ENCODE measurements around the gene MPHOSPH10. TPM values are rescaled to one million over a fixed set of nuclear protein-coding genes. Genes with fewer than 3 reads are reported as not detected.
"Not testable (repeated sequence)": the region's sequence is repeated elsewhere in the genome, so short reads cannot be mapped to it uniquely, and the experiment has no call there.

MPHOSPH10 gene
- polyA plus RNA-seq, 1 donor from 2014 or later: 39.0 TPM

- TF ChIP-seq, protein P1, sequence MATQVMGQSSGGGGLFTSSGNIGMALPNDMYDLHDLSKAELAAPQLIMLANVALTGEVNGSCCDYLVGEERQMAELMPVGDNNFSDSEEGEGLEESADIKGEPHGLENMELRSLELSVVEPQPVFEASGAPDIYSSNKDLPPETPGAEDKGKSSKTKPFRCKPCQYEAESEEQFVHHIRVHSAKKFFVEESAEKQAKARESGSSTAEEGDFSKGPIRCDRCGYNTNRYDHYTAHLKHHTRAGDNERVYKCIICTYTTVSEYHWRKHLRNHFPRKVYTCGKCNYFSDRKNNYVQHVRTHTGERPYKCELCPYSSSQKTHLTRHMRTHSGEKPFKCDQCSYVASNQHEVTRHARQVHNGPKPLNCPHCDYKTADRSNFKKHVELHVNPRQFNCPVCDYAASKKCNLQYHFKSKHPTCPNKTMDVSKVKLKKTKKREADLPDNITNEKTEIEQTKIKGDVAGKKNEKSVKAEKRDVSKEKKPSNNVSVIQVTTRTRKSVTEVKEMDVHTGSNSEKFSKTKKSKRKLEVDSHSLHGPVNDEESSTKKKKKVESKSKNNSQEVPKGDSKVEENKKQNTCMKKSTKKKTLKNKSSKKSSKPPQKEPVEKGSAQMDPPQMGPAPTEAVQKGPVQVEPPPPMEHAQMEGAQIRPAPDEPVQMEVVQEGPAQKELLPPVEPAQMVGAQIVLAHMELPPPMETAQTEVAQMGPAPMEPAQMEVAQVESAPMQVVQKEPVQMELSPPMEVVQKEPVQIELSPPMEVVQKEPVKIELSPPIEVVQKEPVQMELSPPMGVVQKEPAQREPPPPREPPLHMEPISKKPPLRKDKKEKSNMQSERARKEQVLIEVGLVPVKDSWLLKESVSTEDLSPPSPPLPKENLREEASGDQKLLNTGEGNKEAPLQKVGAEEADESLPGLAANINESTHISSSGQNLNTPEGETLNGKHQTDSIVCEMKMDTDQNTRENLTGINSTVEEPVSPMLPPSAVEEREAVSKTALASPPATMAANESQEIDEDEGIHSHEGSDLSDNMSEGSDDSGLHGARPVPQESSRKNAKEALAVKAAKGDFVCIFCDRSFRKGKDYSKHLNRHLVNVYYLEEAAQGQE (IDR thresholded peaks at IDR 0.05; ENCODE audit: borderline replicate concordance): no peak
- TF ChIP-seq MXI1 (conservative IDR thresholded peaks at IDR 0.05; ENCODE audit: poor library complexity, severe bottlenecking) (no peak), SMC3 (conservative IDR thresholded peaks at IDR 0.05; ENCODE audit: poor library complexity) (no peak), TAF1 (IDR thresholded peaks at IDR 0.05; ENCODE audit: low read depth) (no peak), EZH2 (IDR thresholded peaks at IDR 0.05; ENCODE audit: borderline replicate concordance, insufficient read depth, low read length, poor library complexity, severe bottlenecking) (no peak), POLR2AphosphoS5 (IDR thresholded peaks at IDR 0.05) (no peak), EP300 (conservative IDR thresholded peaks at IDR 0.05; ENCODE audit: poor library complexity, severe bottlenecking) (no peak), CTCF (IDR thresholded peaks at IDR 0.05; ENCODE audit: poor library complexity, severe bottlenecking) (no peak), RAD21 (conservative IDR thresholded peaks at IDR 0.05) (no peak)
- Histone ChIP-seq H3K4me2 (ENCODE audit: low read length) (no peak overlapping the region), H3F3A (ENCODE audit: insufficient read depth, low read length, poor library complexity, severe bottlenecking) (no peaks in the 10 kb centered on the region), H2AFZ (ENCODE audit: low read depth, low read length) (no peak overlapping the region), H3K27me3 (ENCODE audit: insufficient read depth, low read depth, low read length) (no peaks in the 10 kb centered on the region), H3K9me3 (ENCODE audit: low read length) (no peaks in the 10 kb centered on the region), H3K36me3 (ENCODE audit: insufficient read depth, low read length) (no peaks in the 10 kb centered on the region), H3K27ac (ENCODE audit: low read length) (no peak overlapping the region), H3K9ac (ENCODE audit: low read length) (no peak overlapping the region), H3K9me2 (ENCODE audit: insufficient read depth, low read length) (no peaks in the 10 kb centered on the region), H4K20me1 (ENCODE audit: insufficient read depth) (no peaks in the 10 kb centered on the region), H3K79me2 (replicated peaks; ENCODE audit: insufficient read depth, low read length) (no peaks in the 10 kb centered on the region), H3K4me3 (ENCODE audit: low read length) (no peak overlapping the region)
Observed at GRCh38 chr2:71082402-71083252, 47.8 kb upstream of the MPHOSPH10 start.

GRCh38 chr2:71083297-71083696 lies 47.1 kb upstream of the MPHOSPH10 start:
- not testable (repeated sequence) for H2AFZ ChIP-seq (ENCODE audit: low read depth, low read length); H3K4me3 ChIP-seq (ENCODE audit: low read length); H3K36me3 ChIP-seq (ENCODE audit: insufficient read depth, low read length); H3K9me2 ChIP-seq (ENCODE audit: insufficient read depth, low read length); H3K79me2 ChIP-seq (replicated peaks; ENCODE audit: insufficient read depth, low read length); H4K20me1 ChIP-seq (ENCODE audit: insufficient read depth); H3K27me3 ChIP-seq (ENCODE audit: insufficient read depth, low read depth, low read length); H3F3A ChIP-seq (ENCODE audit: insufficient read depth, low read length, poor library complexity, severe bottlenecking); H3K9ac ChIP-seq (ENCODE audit: low read length); H3K27ac ChIP-seq (ENCODE audit: low read length); H3K4me2 ChIP-seq (ENCODE audit: low read length); H3K9me3 ChIP-seq (ENCODE audit: low read length)

GRCh38 chr2:71083752-71084312 lies 46.6 kb upstream of the MPHOSPH10 start:
- not testable (repeated sequence) for H3K36me3 ChIP-seq (ENCODE audit: insufficient read depth, low read length); H3K27me3 ChIP-seq (ENCODE audit: insufficient read depth, low read depth, low read length); H3K9me2 ChIP-seq (ENCODE audit: insufficient read depth, low read length); H3K4me3 ChIP-seq (ENCODE audit: low read length); H3K79me2 ChIP-seq (replicated peaks; ENCODE audit: insufficient read depth, low read length); H3F3A ChIP-seq (ENCODE audit: insufficient read depth, low read length, poor library complexity, severe bottlenecking); H3K9ac ChIP-seq (ENCODE audit: low read length); H2AFZ ChIP-seq (ENCODE audit: low read depth, low read length); H4K20me1 ChIP-seq (ENCODE audit: insufficient read depth); H3K27ac ChIP-seq (ENCODE audit: low read length); H3K4me2 ChIP-seq (ENCODE audit: low read length); H3K9me3 ChIP-seq (ENCODE audit: low read length)

- H3K79me2 ChIP-seq (replicated peaks; ENCODE audit: insufficient read depth, low read length); H3K27ac ChIP-seq (ENCODE audit: low read length); H3K9ac ChIP-seq (ENCODE audit: low read length); H3F3A ChIP-seq (ENCODE audit: insufficient read depth, low read length, poor library complexity, severe bottlenecking); H4K20me1 ChIP-seq (ENCODE audit: insufficient read depth); H3K9me2 ChIP-seq (ENCODE audit: insufficient read depth, low read length); H3K27me3 ChIP-seq (ENCODE audit: insufficient read depth, low read depth, low read length); H3K4me2 ChIP-seq (ENCODE audit: low read length); H3K9me3 ChIP-seq (ENCODE audit: low read length); H3K4me3 ChIP-seq (ENCODE audit: low read length); H2AFZ ChIP-seq (ENCODE audit: low read depth, low read length); H3K36me3 ChIP-seq (ENCODE audit: insufficient read depth, low read length): not testable (repeated sequence)
Observed at GRCh38 chr2:71085325-71086003, 45.0 kb upstream of the MPHOSPH10 start.
